Ascending aorta (tissue), 2 donors: Measurements from ENCODE around the gene NTM. TPM values are rescaled to one million over a fixed set of nuclear protein-coding genes. Genes with fewer than 3 reads are reported as not detected.

ENCODE experiments used
- DNase-seq, 2 donors: peaks; one replicate each; pipeline ENCODE4 v3.0.0-alpha.2; 2019; ENCODE audit warnings: low spot score in 2 of 2
- H3K27ac ChIP-seq, 2 donors: fragments of 200-600 bp; sonication (generic); one replicate each; pipeline ENCODE4 v1.5.1; 2016 to 2017; ENCODE audit warnings: mild to moderate bottlenecking in 1 of 2
- H3K27me3 ChIP-seq: fragments of 200-600 bp; sonication (generic); one replicate; pipeline ENCODE4 v1.5.1; 2017
- H3K36me3 ChIP-seq, 2 donors: fragments of 200-600 bp; sonication (generic); one replicate each; pipeline ENCODE4 v1.5.1; 2016
- H3K4me1 ChIP-seq, 2 donors: fragments of 200-600 bp; sonication (generic); one replicate each; pipeline ENCODE4 v1.5.1; 2016 to 2017; ENCODE audit warnings: mild to moderate bottlenecking in 1 of 2
- H3K4me3 ChIP-seq, 2 donors: fragments of 200-600 bp; sonication (generic); one replicate each; pipeline ENCODE4 v1.5.1; 2016 to 2017; ENCODE audit warnings: mild to moderate bottlenecking in 1 of 2
- H3K9me3 ChIP-seq, 2 donors: fragments of 200-600 bp; sonication (generic); one replicate each; pipeline ENCODE4 v1.5.1; 2016
- CTCF ChIP-seq, 3 experiments: fragments of 200-600 bp in 2 of 3; fragments of 450-650 bp in 1 of 3; sonication (generic) in 2 of 3; IDR thresholded peaks; one replicate each; pipeline ENCODE4 v1.5.1; 2016 to 2019; ENCODE audit warnings: antibody characterized with exemption in 3 of 3, mild to moderate bottlenecking in 1 of 3, moderate library complexity in 1 of 3
- intact Hi-C: fragments of 100-400 bp; cut with DNase I; formaldehyde crosslinking; loops from one replicate; pipeline ENCODE4 v1.15.1; 2023
- total RNA-seq: library from RNA; depleted of rRNA; stranded (reverse); fragments of >200 nt; gene quantifications from one replicate; pipeline ENCODE4 v1.1.0, GENCODE V29; 2016

Gene NTM
- total RNA-seq, 1 donor from 2014 or later = not detected

DNA sequence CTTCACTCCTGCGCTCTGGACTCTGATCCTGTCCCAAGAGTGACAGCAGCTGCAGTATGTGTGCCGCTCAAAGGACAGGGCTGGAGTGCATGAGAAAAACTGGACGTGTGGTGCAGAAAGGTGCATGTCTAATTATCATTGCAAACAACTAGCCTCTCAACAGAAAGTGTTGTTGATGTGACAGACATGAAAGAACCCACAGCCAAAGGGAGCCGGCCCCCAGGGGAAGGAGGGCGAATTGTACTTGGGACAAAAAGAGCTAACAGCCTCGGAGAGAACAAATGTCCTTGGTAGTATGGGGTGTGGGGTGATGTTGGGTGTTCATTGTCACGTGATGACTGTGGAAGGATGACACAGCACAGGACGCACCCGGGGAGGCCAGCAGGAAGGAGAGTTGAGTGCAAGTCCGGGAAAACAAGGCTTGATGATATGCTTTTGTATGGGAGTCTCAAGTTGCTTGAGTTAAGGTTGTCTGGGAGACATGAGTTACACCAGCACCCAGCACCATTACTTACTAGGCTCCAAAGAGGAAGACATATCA lies 325.5 kb downstream of the NTM start:
- no peak overlapping the region for H3K27ac ChIP-seq
- H3K36me3 ChIP-seq = no peaks in the 10 kb centered on the region
- intact Hi-C loops = no loop called here
- H3K27me3 ChIP-seq = no peaks in the 10 kb centered on the region
- no peak for TF ChIP-seq CTCF (IDR thresholded peaks at IDR 0.05)
- no peak for DNase-seq
- H3K4me1 ChIP-seq = no peaks in the 10 kb centered on the region
- no peaks in the 10 kb centered on the region for H3K9me3 ChIP-seq
- no peak overlapping the region for H3K4me3 ChIP-seq

GRCh38 chr11:131696690-131697089 lies 326.3 kb downstream of the NTM start:
- Histone ChIP-seq H3K27me3 (no peaks in the 10 kb centered on the region), H3K27ac (no peak overlapping the region), H3K9me3 (no peaks in the 10 kb centered on the region), H3K4me3 (no peak overlapping the region), H3K4me1 (no peaks in the 10 kb centered on the region), H3K36me3 (no peaks in the 10 kb centered on the region)
- TF ChIP-seq CTCF (IDR thresholded peaks at IDR 0.05) = no peak
- intact Hi-C loops = no loop called here
- no peak for DNase-seq

GRCh38 chr11:131703311-131703710 lies 332.9 kb downstream of the NTM start:
- H3K4me3 ChIP-seq = no peak overlapping the region
- no peaks in the 10 kb centered on the region for H3K27me3 ChIP-seq
- no peaks in the 10 kb centered on the region for H3K4me1 ChIP-seq
- no peaks in the 10 kb centered on the region for H3K36me3 ChIP-seq
- no peak for DNase-seq
- no peak for TF ChIP-seq CTCF (IDR thresholded peaks at IDR 0.05)
- no peak overlapping the region for H3K27ac ChIP-seq
- H3K9me3 ChIP-seq = peaks cover 0 to 7% of the 10 kb centered on the region in 2 donors
- intact Hi-C loops = no loop called here

DNA sequence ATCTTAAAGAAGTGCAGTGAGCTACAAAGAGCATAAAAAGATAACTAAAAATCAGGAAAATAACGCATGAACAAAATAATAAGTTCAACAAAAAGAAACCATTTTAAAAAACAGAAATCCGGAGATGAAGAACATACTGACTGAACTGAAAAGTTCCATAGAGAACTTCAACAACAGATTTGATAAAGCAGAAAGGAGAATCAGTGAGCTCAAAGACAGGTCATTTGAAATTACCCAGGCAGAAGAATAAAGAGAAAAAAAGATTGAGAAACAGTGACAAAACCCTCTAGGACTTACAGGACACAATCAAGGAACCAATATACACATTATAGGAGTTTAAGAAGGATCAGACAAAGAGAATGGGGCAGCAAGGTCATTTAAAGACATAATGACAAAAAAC lies 334.3 kb downstream of the NTM start:
- TF ChIP-seq CTCF (IDR thresholded peaks at IDR 0.05) = no peak
- no peak for DNase-seq
- intact Hi-C loops = no loop called here

GRCh38 chr11:131710511-131710910 lies 340.1 kb downstream of the NTM start:
- Histone ChIP-seq H3K27me3 (no peaks in the 10 kb centered on the region), H3K4me1 (no peaks in the 10 kb centered on the region), H3K9me3 (no peaks in the 10 kb centered on the region), H3K27ac (no peak overlapping the region), H3K4me3 (no peak overlapping the region), H3K36me3 (no peaks in the 10 kb centered on the region)
- no peak for TF ChIP-seq CTCF (IDR thresholded peaks at IDR 0.05)
- DNase-seq = no peak
- intact Hi-C loops = no loop called here

More for the DNA sequence above, 334.3 kb downstream of the NTM start:
- Histone ChIP-seq H3K27me3 (no peaks in the 10 kb centered on the region), H3K4me1 (no peaks in the 10 kb centered on the region), H3K9me3 (peaks cover 0 to 7% of the 10 kb centered on the region in 2 donors), H3K27ac (no peak overlapping the region), H3K4me3 (no peak overlapping the region), H3K36me3 (no peaks in the 10 kb centered on the region)

GRCh38 chr11:131712897-131713296 lies 342.5 kb downstream of the NTM start:
- no peak overlapping the region for H3K27ac ChIP-seq
- no peaks in the 10 kb centered on the region for H3K4me1 ChIP-seq
- no peak overlapping the region for H3K4me3 ChIP-seq
- no peak for TF ChIP-seq CTCF (IDR thresholded peaks at IDR 0.05)
- DNase-seq = no peak
- intact Hi-C loops = no loop called here
- H3K36me3 ChIP-seq = no peaks in the 10 kb centered on the region
- H3K9me3 ChIP-seq = no peaks in the 10 kb centered on the region
- H3K27me3 ChIP-seq = no peaks in the 10 kb centered on the region
